CD4-positive, alpha-beta T cell treated with Interleukin-12 subunit alpha and Interleukin-12 subunit beta, for 1 hour (primary cell): ENCODE results near the gene GPSM1.

Experiments
- DNase-seq: peaks from one replicate; pipeline ENCODE4 v3.0.0-alpha.2; 2020

GPSM1 gene

DNA sequence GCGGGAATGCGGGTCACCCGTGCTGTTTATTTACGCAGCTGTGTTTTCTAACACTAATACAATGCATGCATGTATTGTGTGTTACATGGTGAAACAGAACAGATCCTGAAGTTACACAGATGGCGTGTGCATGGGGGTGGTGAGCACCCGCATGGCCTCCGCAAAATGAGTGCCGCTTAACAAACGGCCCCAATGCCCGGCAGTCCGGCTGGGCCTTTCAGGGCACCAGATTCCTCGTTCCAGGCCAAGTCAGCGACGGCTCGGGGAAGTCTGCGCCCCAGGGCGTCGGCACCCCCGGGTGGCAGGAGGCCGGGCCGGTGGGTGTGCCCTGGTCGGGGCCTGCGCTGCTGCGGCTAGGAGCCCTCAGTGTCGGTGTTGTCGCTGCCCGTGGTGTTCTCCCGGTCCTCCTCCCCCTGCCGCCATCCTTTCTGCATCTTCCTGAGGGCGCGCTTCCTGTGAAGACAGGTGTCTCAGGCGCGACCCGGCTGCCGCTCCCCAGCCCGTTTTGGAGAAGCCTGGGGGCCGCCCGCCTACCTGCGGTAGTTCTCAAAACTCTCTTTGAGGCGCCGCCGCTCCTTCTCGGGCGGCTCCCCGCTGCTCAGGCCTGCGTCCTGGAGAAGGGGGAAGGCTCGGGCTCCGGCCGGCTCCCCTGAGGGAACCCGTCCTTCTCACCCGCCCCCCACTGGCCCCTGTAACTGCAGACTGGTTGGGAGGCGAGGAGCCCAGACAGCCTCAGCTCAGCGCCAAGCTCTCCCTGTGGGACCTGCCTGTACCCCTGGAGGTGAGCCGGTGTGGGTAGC lies 36.8 kb downstream of the GPSM1 start:
- no peak for DNase-seq

- no peak for DNase-seq
These were observed 37.8 kb downstream of the GPSM1 start for GRCh38 chr9:136364942-136365774.

GRCh38 chr9:136365775-136366222 lies 38.5 kb downstream of the GPSM1 start:
- no peak for DNase-seq

- no peak for DNase-seq
These were observed 39.5 kb downstream of the GPSM1 start for GRCh38 chr9:136366826-136367225.

DNA sequence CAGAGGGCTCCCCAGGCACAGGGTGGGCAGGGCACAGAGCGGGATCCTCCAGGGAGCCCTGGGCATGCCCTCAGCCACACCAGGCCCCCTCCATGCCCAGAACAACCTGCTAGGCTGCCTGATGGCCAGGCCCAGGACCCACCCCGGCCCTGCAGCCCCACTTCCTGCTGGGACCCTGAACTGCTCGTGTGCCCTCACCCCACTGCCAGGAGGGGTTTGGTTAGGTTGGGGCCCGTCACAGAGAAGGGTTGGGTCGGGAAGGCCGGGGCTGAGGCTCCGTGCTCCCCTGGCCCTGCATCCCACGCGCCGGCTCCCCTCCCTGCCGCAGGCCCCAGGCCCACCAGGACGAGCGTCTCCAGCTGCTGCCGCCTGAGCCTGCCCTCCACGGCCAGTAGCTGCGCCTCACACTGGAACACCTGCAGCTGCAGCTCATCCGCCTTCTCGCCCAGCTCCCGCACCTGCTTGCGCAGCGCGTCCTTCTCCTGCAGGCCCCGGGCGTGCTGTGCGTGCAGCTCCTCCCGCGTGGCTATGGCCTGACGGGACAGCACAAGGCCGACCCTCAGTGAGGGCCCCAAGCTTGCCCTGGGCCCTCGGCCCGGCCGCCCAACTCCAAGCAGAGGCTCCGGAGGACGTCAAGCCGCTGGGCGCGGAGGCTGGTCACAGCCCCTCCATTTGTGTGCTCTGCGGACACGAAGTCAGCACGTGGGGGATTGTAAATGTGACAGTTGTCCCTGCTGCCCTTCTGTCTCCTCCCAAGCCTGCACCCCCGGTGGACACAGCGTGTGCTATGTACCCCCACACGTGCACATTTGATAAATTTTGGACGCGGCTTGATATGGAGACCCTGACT lies 40.2 kb downstream of the GPSM1 start:
- DNase-seq, result no peak

- no peak for DNase-seq
These were observed 40.9 kb downstream of the GPSM1 start for GRCh38 chr9:136368190-136368589.

- no peak for DNase-seq
These were observed 42.7 kb downstream of the GPSM1 start for GRCh38 chr9:136370037-136370436.

GRCh38 chr9:136370687-136371532 lies 43.6 kb downstream of the GPSM1 start:
- DNase-seq, result no peak

DNA sequence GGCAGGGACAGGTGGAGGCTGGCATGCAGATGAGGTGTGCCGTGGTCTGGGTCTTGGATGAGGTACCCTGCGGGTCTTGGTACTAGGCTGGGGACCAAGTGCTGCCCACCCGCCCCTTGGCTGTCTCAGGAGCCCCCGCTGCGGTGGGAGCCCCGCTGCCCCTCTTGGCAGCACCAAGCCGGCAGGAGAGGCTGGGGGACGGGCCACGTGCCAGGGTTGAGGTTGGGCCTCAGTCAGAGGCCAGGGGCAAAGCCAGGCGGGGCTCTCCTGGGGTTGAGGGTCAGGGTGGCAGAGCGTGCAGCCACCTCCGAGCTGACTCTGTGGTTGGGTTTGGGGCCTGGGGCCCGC lies 44.2 kb downstream of the GPSM1 start:
- no peak for DNase-seq

DNA sequence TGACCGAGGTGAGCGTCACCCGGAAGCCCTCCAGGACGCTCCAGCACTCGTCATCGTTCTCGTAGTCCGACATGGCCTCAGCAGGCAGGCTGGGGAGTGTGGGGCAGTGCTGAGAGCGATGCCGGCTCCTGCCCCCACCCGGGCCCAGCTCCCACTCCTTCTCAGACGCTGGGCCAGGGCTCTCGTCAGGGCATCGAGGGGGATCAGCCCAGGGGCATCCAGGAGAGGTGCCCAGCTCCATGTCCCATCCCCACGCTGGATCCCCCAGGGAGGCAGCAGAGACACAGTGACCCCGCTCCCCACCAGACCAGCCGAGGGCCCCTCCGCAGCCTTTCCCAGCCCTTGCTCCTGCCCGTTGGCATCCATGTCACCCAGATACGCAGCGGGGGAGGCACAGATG lies 44.7 kb downstream of the GPSM1 start:
- no peak for DNase-seq

DNA sequence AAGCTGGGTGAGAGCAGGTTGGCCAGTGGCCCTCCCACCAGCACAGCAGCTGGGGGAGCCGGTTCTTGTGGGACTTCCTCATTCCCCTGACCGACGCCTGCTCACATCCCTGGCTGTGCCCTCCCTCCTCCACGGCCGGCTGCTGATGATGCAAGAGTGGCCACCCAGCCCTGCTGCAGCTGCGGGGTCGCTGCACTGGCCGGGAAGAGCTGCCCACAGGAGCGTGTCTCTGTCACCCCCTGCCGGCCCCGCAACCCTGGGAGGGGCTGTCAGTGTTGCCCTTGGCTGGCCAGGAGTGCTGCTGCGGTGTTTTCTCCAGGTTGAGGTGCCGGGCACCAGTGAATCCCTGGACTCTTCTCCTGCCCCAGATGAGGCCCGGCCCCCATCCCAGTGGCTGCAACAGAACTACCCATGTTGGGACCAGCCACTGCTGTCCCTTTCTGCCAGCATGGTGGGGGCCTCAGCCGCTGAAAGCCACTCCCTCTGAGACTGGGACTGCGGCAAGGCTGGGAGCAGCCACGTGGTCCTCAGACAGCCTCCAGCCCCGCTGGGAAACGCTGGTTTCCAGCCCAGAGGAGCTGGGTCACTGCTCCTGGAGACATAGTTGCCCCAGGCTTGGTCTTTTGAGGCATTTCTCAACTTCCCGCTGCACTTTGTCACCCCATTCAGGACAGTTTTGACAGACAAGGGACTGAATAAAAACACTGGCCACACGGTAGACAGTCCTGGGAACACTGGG lies 45.4 kb downstream of the GPSM1 start:
- DNase-seq, result no peak

- DNase-seq, result peak; percentile 8
These were observed 46.2 kb downstream of the GPSM1 start, which contains the start of gene CARD9 for GRCh38 chr9:136373300-136374182. CARD9 (minus strand) TSS chr9:136373669; CDS start chr9:136372078, 1,591 bp downstream.

GRCh38 chr9:136374183-136374575 lies 46.8 kb downstream of the GPSM1 start:
- DNase-seq, result no peak

GRCh38 chr9:136375096-136375495 lies 47.8 kb downstream of the GPSM1 start:
- no peak for DNase-seq

DNA sequence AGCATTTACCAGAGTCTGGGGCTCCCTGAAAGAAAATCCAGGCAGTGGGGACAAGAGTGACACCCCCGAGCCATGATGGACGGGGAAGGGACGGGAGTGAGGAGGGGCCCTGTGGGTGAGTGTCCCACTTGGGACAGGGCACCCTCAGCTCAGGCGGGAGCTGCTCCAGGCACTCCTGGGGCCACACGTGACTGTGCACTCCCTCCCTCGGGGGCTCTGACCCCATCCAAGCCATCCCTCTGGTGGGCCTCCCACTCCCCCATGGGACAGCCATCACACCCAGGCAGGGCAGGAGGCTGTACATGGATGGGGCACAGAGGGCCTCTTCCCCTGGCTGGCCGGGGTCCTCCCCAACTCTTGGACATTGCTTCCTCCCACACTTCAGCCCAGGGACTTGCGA lies 49.1 kb downstream of the GPSM1 start:
- no peak for DNase-seq

DNA sequence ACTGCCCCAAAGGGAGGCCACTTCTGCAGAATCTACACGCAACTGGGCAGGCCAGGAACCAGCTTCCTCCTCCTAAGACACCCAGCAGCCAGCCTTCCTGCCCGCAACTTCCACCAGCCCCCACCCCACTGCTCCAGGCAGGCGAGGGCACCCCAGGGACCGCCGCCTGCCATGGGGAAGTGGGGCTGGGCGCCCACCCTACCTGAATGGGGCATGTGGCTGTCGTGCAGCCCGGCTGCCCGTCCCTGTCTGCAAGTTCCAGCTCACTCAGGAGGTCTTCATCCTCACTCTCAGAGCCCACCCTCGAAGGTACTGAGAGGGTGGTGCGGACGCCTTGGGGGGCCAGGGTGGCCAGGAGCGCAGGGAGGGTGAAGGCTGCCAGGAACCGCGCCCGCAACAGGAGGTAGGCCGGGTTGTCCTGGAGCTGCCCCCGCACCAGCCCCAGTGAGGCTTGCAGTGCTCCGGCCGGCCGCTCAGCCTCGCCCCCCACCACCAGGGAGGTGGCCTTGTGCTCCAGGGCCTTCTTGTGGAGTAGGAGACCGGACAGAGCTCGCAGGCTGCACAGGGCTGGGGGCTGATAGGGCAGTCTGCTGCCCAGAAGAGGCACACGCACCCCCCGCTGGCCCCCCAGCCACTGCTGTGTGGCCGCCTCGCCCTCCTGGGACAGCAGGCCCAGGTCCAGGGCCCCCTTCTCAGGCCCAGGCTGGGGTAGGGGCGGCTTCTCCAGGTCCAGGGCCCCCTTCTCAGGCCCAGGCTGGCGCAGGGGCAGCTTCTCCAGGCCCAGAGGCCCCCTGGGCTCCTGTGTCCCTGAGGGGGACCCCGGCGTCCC lies 50.2 kb downstream of the GPSM1 start:
- no peak for DNase-seq

DNA sequence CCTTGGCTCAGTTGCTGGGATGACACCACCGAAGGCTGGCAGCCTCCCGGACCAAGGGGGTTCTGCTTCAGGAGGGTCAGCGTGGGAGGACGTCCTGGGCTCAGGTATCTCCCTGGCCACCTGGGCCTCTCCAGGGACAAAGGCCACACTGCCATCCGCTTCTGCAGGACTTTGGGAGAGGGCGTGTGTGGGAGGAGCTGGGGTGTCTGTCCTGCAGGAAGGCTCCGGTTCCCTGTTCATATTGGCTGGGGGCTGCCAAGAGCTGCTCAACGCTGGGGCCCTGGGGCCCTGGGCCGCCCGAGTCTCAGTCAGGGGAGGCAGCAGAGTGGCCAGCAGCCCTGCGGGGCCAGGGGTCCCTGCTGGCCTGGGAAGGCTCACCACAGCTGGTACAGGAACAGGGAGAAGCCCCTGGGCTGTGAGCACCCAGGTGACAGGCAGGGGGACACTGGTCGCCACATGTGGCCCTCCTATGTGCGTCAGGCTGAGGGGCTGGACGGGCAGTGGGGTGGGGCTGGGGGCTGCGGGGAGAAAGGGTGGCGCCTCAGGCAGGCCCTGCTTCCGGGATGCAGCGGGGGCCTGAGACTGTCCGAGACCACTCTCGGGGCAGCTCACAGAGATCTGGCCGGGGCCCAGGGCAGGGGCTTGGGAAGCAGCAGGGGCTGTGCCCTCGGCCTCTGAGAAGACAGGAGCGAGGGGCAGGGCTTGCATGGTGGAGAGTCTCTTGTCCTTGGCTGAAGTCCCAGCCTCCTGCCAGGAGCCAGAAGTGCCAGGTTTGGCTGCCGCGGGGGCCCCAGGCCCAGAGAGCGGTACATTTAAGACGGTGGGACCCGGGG lies 51.0 kb downstream of the GPSM1 start:
- no peak for DNase-seq

GRCh38 chr9:136379003-136379287 lies 51.6 kb downstream of the GPSM1 start:
- no peak for DNase-seq

- DNase-seq, result no peak
These were observed 52.1 kb downstream of the GPSM1 start for GRCh38 chr9:136379401-136379800.
